Keratinocyte (primary cell): ENCODE results near the gene IRX4.

Experiments
- CTCF ChIP-seq, 3 experiments: IDR thresholded peaks in 1 of 3; conservative IDR thresholded peaks in 1 of 3; optimal IDR thresholded peaks in 1 of 3; 2 replicates in 2 of 3; 3 replicates in 1 of 3; pipeline versions ENCODE3 to v1.5.1; 2011; ENCODE audit warnings: low read length in 3 of 3, mild to moderate bottlenecking in 3 of 3, moderate library complexity in 2 of 3, control low read depth in 1 of 3, inconsistent platforms in 1 of 3; ENCODE audit not compliant: insufficient read depth in 2 of 3; ENCODE audit errors: extremely low read depth in 1 of 3
- EZH2 ChIP-seq: IDR thresholded peaks from one replicate; pipeline ENCODE4 v1.6.1; 2012; ENCODE audit warnings: inconsistent platforms, mild to moderate bottlenecking, low read length, moderate library complexity

- TF ChIP-seq CTCF (optimal IDR thresholded peaks at IDR 0.05 in 1 of 3, IDR thresholded peaks at IDR 0.05 in 1 of 3, conservative IDR thresholded peaks at IDR 0.05 in 1 of 3; ENCODE audit: extremely low read depth in 1 of 3, insufficient read depth in 2 of 3, low read length in 3 of 3) (no peak), EZH2 (no peak)
Measured at GRCh38 chr5:1892685-1893445, 10.1 kb upstream of the IRX4 start.
